ENCODE measurements around the gene C2orf69.
A peak's percentile ranks its signal among the peaks of the same experiment; 100 is the strongest.
"Not testable (repeated sequence)": the region's sequence is repeated elsewhere in the genome, so short reads cannot be mapped to it uniquely, and the experiment has no call there.

The C2orf69 gene

GRCh38 chr2:199911877-199912161 is 726 bp downstream of the C2orf69 start:
- ChIA-PET POLR2A (ENCODE audit: low non-redundant PET) (no interaction called here), CTCF (interaction anchor here (0.5 to 1.0 kb wide), 2 partner anchors 15 to 1597 kb away, joined by 3 to 6 read pairs; no protein-coding TSS in a partner anchor)
- no peak for TF ChIP-seq CTCF (conservative IDR thresholded peaks at IDR 0.05; ENCODE audit: low read depth)
- peak overlapping the region; percentile 95 for H3K27ac ChIP-seq
- no peak for DNase-seq (ENCODE audit: low spot score)

- POLR2A ChIA-PET (ENCODE audit: low non-redundant PET); DNase-seq (ENCODE audit: low spot score): not testable (repeated sequence)
- peak overlapping the region; percentile 43; the same call in 1 of the 2 replicates for H3K27ac ChIP-seq
- CTCF ChIA-PET, result interaction anchor here (0.5 to 1.0 kb wide), 3 partner anchors 15 to 1598 kb away, joined by 3 to 6 read pairs (median 3); no protein-coding TSS in a partner anchor
Measured at GRCh38 chr2:199912553-199913114, 1.5 kb downstream of the C2orf69 start.

DNA sequence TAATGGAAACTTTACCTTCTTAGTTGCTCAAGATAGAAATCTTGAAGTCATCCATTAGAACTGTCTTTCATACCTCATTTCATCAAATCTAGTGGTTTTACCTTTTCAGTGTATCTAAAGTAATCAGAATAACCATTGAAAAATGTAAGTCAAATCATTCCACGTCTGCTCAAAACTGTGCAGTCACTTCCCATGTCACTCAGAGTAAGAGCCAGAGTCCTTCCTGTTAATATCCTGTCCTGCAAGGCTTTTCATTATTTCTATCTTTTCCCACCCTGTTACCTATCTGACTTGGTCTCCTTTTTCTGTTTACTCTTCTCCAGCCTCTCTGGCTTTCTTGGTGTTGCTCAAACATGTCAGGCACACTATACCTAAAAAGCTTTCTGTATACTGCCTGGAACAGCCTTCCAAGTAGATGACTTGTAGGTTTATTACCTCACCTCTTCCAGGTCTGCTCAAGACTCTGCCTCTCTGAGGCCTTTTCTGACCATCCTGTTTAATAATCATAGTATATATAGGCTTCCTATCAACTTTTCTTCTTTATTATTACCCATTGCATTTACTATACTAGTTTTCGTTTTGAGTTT is 3.4 kb downstream of the C2orf69 start:
- no peak for DNase-seq (ENCODE audit: low spot score)
- POLR2A ChIA-PET (ENCODE audit: low non-redundant PET), result no interaction called here
- TF ChIP-seq CTCF (conservative IDR thresholded peaks at IDR 0.05; ENCODE audit: low read depth), result no peak
- CTCF ChIA-PET, result interaction anchor here (0.6 kb wide), 1 partner anchor 11 kb away, joined by 3 read pairs; no protein-coding TSS in a partner anchor
- H3K27ac ChIP-seq, result no peak overlapping the region

- DNase-seq (ENCODE audit: low spot score), result no peak
- no peak overlapping the region for H3K27ac ChIP-seq
- TF ChIP-seq CTCF (conservative IDR thresholded peaks at IDR 0.05; ENCODE audit: low read depth), result no peak
- POLR2A ChIA-PET (ENCODE audit: low non-redundant PET), result no interaction called here
- CTCF ChIA-PET, result interaction anchor here (0.6 kb wide), 1 partner anchor 564 kb away, joined by 5 read pairs; no protein-coding TSS in a partner anchor
Measured at GRCh38 chr2:199916980-199917379, 5.9 kb downstream of the C2orf69 start.

- TF ChIP-seq CTCF (conservative IDR thresholded peaks at IDR 0.05; ENCODE audit: low read depth), result no peak
- CTCF ChIA-PET, result no interaction called here
- no peak for DNase-seq (ENCODE audit: low spot score)
- no peak overlapping the region for H3K27ac ChIP-seq
- POLR2A ChIA-PET (ENCODE audit: low non-redundant PET), result no interaction called here
Measured at GRCh38 chr2:199922856-199923255, 11.8 kb downstream of the C2orf69 start.

- no peak for TF ChIP-seq CTCF (conservative IDR thresholded peaks at IDR 0.05; ENCODE audit: low read depth)
- no peak for DNase-seq (ENCODE audit: low spot score)
- H3K27ac ChIP-seq, result no peak overlapping the region
- CTCF ChIA-PET, result interaction anchor here (0.6 kb wide), 1 partner anchor 513 kb away, joined by 5 read pairs; no protein-coding TSS in a partner anchor
- POLR2A ChIA-PET (ENCODE audit: low non-redundant PET), result no interaction called here
Measured at GRCh38 chr2:199923924-199924323, 12.8 kb downstream of the C2orf69 start.

- POLR2A ChIA-PET (ENCODE audit: low non-redundant PET), result no interaction called here
- H3K27ac ChIP-seq, result no peak overlapping the region
- no peak for TF ChIP-seq CTCF (conservative IDR thresholded peaks at IDR 0.05; ENCODE audit: low read depth)
- no peak for DNase-seq (ENCODE audit: low spot score)
- CTCF ChIA-PET, result interaction anchor here (0.7 kb wide), 2 partner anchors 15 to 647 kb away, joined by 4 to 6 read pairs; no protein-coding TSS in a partner anchor
Measured at GRCh38 chr2:199926806-199927205, 15.7 kb downstream of the C2orf69 start.

Measured in RWPE1 (cell line).